Thyroid gland (tissue), 4 donors: ENCODE data around the gene ZNF618. TPM values are rescaled to one million over a fixed set of nuclear protein-coding genes. Genes with fewer than 3 reads are reported as not detected.

Source experiments
- DNase-seq, 2 donors: peaks; one replicate each; pipeline ENCODE4 v3.0.0-alpha.2; 2019
- H3K27ac ChIP-seq, 3 donors: fragments of 200-600 bp; sonication (generic); 1 replicate in 2 of 3; 2 replicates in 1 of 3; pipeline ENCODE4 v1.5.1; 2016 to 2019; ENCODE audit warnings: mild to moderate bottlenecking in 1 of 3, moderate library complexity in 1 of 3
- H3K27me3 ChIP-seq: fragments of 200-600 bp; sonication (generic); one replicate; pipeline ENCODE4 v1.5.1; 2019
- H3K36me3 ChIP-seq, 2 donors: fragments of 200-600 bp; sonication (generic); one replicate each; pipeline ENCODE4 v1.5.1; 2016 to 2019
- H3K4me1 ChIP-seq, 2 donors: fragments of 200-600 bp; sonication (generic); one replicate each; pipeline ENCODE4 v1.5.1; 2017 to 2019
- H3K4me3 ChIP-seq, 3 donors: fragments of 200-600 bp; sonication (generic); replicated peaks in 1 of 3; 1 replicate in 2 of 3; 2 replicates in 1 of 3; pipeline ENCODE4 v1.5.1; 2016; ENCODE audit warnings: mild to moderate bottlenecking in 1 of 3
- H3K9me3 ChIP-seq: fragments of 200-600 bp; sonication (generic); one replicate; pipeline ENCODE4 v1.5.1; 2017
- POLR2A ChIP-seq, 2 donors: fragments of 450-650 bp; IDR thresholded peaks; one replicate each; pipeline ENCODE4 v1.6.1; 2017; ENCODE audit warnings: antibody characterized with exemption in 2 of 2, mild to moderate bottlenecking in 2 of 2, moderate library complexity in 1 of 2
- WGBS, 2 donors: methylation state at CpG; one replicate each; pipeline ENCODE4 v1.1.5; 2017; 5-methylcytosine and 5-hydroxymethylcytosine counted together
- intact Hi-C: fragments of 100-400 bp; cut with DNase I; formaldehyde crosslinking; loops from one replicate; pipeline ENCODE4 v1.15.1; 2023
- total RNA-seq, 4 donors: library from RNA; depleted of rRNA; stranded (reverse); fragments of >200 nt; gene quantifications; one replicate each; pipeline ENCODE4 v1.2.3, GENCODE V29; 2016
- TF ChIP-seq, protein P1 (sequence below), 6 experiments: fragments of 200-600 bp in 3 of 6; fragments of 450-650 bp in 3 of 6; sonication (generic) in 3 of 6; IDR thresholded peaks; one replicate each; pipeline ENCODE4 v1.5.1; 2016 to 2019; ENCODE audit warnings: antibody characterized with exemption in 6 of 6, mild to moderate bottlenecking in 2 of 6, inconsistent platforms in 1 of 6, moderate library complexity in 1 of 6

Gene ZNF618
- total RNA-seq, 4 donors from 2014 or later: 9.9 to 17.5 (median 15.5) TPM

DNA sequence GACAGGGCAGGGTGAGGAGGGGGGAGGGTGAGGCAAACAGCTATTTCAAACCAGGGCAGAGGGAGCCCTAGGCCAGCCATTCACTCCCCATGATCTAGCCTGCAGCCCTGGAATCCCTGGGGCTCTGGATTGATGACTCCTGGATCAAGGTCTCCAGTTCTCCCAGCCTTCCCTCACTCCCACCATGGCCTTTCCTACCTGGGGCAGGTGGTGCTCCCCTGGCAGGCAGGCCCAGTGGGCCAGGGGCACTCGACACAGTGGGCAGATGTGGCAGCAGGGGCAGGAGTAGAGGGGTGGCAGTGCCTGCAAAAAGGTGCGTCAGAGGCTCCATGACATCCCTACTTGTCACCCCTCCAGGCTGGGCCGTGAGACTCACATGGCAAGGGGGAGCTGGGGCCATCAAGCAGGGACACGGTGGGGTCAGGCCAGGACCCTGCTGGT lies 216.9 kb downstream of the ZNF618 start:
- Histone ChIP-seq H3K36me3 (peaks cover 0 to 4% of the 10 kb centered on the region in 2 donors), H3K4me1 (peaks cover 6 to 7% of the 10 kb centered on the region in 2 donors), H3K9me3 (no peaks in the 10 kb centered on the region), H3K4me3 (no peak overlapping the region), H3K27me3 (no peaks in the 10 kb centered on the region), H3K27ac (no peak overlapping the region)
- intact Hi-C loops: loop anchor here (5.0 kb wide), 1 partner anchor 194 kb away; no protein-coding TSS in a partner anchor
- WGBS, 2 donors: 96 to 100% methylated on average over 1 to 4 of the region's 4 CpGs
- DNase-seq: no peak
- TF ChIP-seq, protein P1, sequence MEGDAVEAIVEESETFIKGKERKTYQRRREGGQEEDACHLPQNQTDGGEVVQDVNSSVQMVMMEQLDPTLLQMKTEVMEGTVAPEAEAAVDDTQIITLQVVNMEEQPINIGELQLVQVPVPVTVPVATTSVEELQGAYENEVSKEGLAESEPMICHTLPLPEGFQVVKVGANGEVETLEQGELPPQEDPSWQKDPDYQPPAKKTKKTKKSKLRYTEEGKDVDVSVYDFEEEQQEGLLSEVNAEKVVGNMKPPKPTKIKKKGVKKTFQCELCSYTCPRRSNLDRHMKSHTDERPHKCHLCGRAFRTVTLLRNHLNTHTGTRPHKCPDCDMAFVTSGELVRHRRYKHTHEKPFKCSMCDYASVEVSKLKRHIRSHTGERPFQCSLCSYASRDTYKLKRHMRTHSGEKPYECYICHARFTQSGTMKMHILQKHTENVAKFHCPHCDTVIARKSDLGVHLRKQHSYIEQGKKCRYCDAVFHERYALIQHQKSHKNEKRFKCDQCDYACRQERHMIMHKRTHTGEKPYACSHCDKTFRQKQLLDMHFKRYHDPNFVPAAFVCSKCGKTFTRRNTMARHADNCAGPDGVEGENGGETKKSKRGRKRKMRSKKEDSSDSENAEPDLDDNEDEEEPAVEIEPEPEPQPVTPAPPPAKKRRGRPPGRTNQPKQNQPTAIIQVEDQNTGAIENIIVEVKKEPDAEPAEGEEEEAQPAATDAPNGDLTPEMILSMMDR (IDR thresholded peaks at IDR 0.05): no peak
- no peak for TF ChIP-seq POLR2A (IDR thresholded peaks at IDR 0.05)

DNA sequence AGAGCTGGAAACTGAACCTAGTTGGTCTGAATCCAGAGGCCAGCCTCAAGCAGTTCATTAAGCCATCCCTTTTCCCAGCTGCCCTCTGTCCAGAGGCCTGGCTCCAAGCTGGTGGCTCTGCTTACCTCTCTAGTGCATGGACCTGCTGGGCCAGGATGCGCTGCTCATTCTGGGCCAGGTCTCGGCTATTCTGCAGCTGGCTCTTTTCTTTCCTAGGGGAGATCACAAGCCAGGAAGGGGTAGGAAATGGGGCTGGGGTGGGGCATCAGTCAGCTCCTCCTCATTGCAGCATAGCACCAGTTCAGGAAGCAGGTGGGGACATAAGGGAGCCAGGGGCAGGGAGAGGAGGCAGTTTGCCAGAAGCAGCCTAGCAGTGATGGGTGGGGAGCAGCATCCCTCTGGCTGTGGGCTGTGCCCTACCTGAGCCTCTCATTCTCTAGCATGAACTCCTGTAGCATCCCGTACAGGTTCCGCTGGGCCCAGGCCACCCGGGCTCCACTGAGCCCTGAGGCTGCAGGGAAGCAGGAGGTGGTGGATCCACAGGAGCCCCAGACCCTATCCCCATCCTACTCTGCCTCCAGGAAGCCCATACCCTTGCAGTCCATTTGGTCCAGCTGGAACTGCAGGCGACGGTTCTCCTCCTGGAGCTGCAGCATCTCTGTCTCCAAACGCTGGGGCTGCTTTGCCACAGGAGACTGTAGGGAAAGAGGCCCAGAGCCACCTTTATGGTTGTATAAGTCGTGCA lies 217.8 kb downstream of the ZNF618 start:
- no peak overlapping the region for H3K4me3 ChIP-seq
- peaks cover 7% of the 10 kb centered on the region in 2 donors for H3K4me1 ChIP-seq
- H3K27me3 ChIP-seq: no peaks in the 10 kb centered on the region
- no peaks in the 10 kb centered on the region for H3K9me3 ChIP-seq
- intact Hi-C loops: loop anchor here (5.0 kb wide), 1 partner anchor 193 kb away; no protein-coding TSS in a partner anchor
- H3K27ac ChIP-seq: no peak overlapping the region
- TF ChIP-seq POLR2A (IDR thresholded peaks at IDR 0.05): no peak
- TF ChIP-seq, protein P1 (IDR thresholded peaks at IDR 0.05): no peak
- H3K36me3 ChIP-seq: peaks cover 0 to 4% of the 10 kb centered on the region in 2 donors
- DNase-seq: no peak
- 92 to 100% methylated on average over 6 to 9 of the region's 9 CpGs for WGBS, 2 donors

GRCh38 chr9:114094971-114095370 lies 218.9 kb downstream of the ZNF618 start:
- Histone ChIP-seq H3K27me3 (no peaks in the 10 kb centered on the region), H3K27ac (no peak overlapping the region), H3K4me1 (peaks cover 7 to 15% of the 10 kb centered on the region in 2 donors), H3K36me3 (peaks cover 0 to 4% of the 10 kb centered on the region in 2 donors), H3K4me3 (no peak overlapping the region), H3K9me3 (no peaks in the 10 kb centered on the region)
- WGBS, 2 donors: 96 to 100% methylated on average over 5 to 11 of the region's 12 CpGs
- no peak for TF ChIP-seq POLR2A (IDR thresholded peaks at IDR 0.05)
- TF ChIP-seq, protein P1 (IDR thresholded peaks at IDR 0.05): no peak
- no peak for DNase-seq
- intact Hi-C loops: loop anchor here (5.0 kb wide), 1 partner anchor 192 kb away; no protein-coding TSS in a partner anchor

GRCh38 chr9:114096041-114096511 lies 220.0 kb downstream of the ZNF618 start:
- no peak for TF ChIP-seq POLR2A (IDR thresholded peaks at IDR 0.05)
- TF ChIP-seq, protein P1 (IDR thresholded peaks at IDR 0.05): no peak
- DNase-seq: no peak
- 86 to 92% methylated on average over 7 to 9 of the region's 9 CpGs for WGBS, 2 donors
- intact Hi-C loops: no loop called here
- Histone ChIP-seq H3K4me1 (peaks cover 7 to 16% of the 10 kb centered on the region in 2 donors), H3K4me3 (no peak overlapping the region), H3K36me3 (peaks cover 0 to 4% of the 10 kb centered on the region in 2 donors), H3K27me3 (no peaks in the 10 kb centered on the region), H3K9me3 (no peaks in the 10 kb centered on the region), H3K27ac (no peak overlapping the region)
